Hematopoietic multipotent progenitor cell treated with erythropoietin and hydrocortisone succinate and interleukin-3 and kit ligand, for 17 days (in vitro differentiated cells): ENCODE data around the gene MMP11.
"Not testable (repeated sequence)": the region's sequence is repeated elsewhere in the genome, so short reads cannot be mapped to it uniquely, and the experiment has no call there.

Experiments
- DNase-seq: peaks from one replicate; pipeline ENCODE4 v3.0.0-alpha.2; 2015; ENCODE audit warnings: low spot score

MMP11 gene, protein sequence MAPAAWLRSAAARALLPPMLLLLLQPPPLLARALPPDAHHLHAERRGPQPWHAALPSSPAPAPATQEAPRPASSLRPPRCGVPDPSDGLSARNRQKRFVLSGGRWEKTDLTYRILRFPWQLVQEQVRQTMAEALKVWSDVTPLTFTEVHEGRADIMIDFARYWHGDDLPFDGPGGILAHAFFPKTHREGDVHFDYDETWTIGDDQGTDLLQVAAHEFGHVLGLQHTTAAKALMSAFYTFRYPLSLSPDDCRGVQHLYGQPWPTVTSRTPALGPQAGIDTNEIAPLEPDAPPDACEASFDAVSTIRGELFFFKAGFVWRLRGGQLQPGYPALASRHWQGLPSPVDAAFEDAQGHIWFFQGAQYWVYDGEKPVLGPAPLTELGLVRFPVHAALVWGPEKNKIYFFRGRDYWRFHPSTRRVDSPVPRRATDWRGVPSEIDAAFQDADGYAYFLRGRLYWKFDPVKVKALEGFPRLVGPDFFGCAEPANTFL

DNA sequence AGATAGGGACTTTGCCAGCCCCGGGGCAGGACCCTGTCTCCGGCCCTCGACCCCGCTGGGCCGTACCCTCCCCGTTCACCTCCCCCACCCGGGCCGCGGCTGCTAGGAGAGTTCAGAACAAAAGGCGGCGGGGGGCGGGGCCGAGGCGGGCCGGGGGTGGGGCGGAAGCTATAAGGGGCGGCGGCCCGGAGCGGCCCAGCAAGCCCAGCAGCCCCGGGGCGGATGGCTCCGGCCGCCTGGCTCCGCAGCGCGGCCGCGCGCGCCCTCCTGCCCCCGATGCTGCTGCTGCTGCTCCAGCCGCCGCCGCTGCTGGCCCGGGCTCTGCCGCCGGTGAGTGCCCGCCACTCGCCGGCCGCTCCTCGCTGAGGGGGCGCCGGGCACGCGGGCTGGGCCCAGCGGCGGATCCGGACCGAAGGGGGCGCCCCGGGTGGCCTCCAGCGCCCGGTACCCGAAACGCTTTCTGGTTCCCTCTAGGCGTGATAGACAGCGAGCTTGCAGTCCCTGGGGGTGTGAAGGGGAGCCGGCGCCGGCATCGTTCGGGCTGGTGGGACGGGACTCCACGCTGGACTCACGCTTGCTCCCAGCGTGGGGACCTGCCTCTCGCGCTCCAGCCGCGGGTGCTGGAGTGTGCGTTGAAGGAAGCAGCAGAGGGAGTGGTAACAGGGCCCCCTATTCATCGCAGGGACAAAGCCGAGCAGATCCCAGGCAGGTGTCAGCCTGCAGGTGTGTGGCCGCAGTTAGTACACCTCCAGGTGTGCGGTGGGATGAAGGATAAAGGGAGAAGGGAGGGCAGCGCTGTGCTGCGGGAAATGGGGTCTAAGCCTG, at the start of gene MMP11:
MMP11 (plus strand) TSS at position 201 of the 825 bp plus-strand sequence; CDS start at position 223, 22 bp downstream.
- DNase-seq: no peak

DNA sequence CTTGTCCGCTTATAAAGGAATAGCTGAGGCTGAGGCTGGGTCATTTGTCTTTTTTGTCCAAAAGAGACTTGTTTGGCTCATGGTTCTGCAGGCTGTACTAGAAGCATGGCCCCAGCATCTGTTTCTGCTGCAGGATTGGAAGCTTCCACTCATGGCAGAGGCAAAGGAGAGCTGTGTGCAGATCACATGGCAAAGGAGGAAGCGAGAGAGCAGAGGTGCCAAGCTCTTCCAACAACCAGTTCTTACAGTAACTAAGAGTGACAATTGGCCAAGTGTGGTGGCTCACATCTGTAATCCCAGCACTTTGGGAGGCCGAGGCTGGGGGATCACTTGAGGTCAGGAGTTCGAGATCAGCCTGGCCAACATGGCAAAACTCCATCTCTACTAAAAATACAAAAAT, 44.5 kb upstream of the MMP11 start:
- not testable (repeated sequence) for DNase-seq

DNA sequence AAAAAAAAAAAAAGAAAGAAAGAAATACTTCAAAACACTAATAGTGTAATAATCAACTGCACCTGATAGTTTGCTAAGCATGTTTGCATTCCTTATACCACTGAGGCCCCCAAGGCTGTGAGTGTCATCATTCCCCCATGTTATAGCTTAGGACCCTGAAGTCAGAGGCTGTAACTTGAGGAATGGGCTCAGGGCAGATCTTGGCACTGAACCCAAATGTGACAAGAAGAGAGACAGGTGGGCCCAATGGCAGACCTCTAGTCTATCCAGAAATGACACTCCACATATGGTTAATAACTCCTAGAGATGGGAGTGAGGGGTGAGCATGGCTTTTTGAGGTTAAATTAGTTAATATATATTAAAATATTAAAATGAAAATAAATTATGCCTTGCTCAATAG, 35.0 kb upstream of the MMP11 start:
- DNase-seq: no peak

DNA sequence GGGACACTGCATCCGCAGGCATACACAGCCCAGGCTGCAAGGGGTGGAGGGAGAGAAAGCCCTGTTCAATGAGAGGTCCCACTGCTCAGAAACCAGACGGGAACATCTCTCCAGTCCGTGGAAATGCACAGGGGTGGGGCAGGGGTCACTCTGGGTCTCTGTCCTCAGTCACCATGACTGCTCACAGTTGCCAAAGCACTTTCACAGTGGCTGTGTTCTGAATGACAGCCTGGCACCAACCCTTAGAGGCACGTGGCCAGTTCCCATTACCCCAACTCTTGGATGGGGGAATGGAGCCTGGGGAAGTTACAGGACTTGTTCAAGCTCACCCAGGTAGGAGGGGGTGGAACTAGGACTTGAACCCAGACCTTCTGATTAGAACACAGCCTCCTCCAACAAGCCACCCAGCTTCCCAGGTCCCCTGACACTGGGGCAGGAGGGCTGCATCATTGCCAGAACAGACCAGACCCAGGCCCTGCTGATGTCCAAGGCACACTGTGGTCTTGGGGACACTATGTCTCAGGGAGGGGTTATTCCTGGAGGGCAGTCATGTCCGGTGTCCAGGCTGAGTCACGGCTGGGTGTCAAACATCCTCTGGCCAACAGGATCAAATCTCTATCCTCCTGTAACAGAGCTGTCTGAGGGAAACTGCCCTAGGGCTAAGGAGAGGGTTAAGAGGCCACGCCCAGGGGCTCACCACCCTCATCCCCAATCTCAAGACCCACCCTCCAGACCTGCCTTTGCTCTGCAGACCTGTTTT, 30.0 kb upstream of the MMP11 start:
- no peak for DNase-seq

- no peak for DNase-seq
These were observed 29.3 kb upstream of the MMP11 start for GRCh38 chr22:23743303-23743705.

DNA sequence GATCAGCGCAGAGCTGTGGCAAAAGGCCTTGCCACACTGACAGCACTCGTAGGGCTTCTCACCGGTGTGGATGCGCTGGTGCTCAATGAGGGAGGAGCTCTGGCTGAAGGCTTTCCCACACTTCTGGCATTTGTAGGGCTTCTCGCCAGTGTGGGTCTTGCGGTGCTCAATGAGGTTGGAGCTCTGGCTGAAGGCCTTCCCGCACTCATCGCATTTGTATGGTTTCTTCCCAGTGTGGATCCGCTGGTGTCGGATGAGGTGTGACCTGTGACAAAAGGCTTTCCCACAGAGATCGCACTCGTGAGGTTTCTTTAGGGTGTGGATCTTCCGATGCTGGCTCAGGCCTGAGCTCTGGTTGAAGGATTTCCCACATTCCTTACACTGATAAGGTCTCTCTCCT, 28.6 kb upstream of the MMP11 start:
- no peak for DNase-seq

GRCh38 chr22:23744485-23744884, 28.2 kb upstream of the MMP11 start:
- DNase-seq: no peak

GRCh38 chr22:23745791-23746190, 26.9 kb upstream of the MMP11 start:
- no peak for DNase-seq

- DNase-seq: no peak
These were observed 22.8 kb upstream of the MMP11 start for GRCh38 chr22:23749841-23750301.

DNA sequence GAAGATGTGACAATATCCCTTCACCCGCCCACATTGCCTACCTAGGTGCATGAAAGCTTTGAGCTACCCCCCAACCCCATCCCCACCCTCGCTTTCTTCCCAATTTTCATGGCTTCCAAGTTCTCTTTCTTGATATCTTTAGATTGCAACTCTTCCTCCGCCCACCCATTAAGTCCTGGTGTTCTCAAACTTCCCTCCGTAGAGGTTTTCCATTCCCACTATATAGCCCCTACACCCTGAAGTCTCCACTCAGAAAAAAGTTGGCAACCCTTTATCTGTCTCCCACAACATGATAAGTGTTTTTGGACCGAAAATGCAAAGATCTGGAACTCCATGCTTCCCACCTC, 22.3 kb upstream of the MMP11 start:
- DNase-seq: no peak

DNA sequence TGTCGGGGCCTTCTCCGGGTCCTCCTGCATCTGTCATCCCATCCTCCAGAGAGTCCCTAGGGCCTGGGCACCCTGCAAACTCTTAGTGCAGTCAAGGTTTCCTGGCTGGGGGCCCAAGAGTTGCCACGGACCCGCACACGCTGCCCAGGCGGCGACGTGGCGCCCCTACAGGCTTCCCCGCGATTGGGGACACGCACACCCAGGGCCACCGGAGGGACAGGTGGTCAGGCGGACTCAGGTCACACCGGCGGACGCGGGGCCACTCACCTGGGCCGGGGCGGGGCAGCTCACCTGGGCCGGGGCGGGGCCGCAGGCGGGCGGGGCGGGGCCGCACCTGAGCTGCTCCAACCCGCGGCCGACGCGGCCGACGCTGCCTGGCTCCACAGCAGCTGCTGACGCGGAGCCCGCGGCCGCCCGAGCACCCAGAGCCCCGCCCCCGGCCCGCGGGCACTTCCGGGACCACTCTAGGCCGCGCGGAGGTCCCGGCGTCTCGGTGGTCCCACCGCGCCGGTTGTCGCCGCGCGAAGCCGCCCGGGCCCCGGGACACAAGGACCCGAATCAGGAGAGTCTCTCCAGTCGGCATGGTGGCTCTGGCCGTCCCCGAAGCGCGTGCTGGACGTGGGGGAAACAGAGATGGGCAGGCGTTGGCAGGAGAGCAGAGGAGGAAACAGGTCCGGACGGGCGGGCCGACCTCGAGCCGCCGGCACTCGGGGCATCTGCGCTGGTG, 21.8 kb upstream of the MMP11 start, which contains the start of gene ZNF70:
ZNF70 (minus strand) TSS at position 399 of the 727 bp plus-strand sequence. CDS start 5,972 bp downstream, outside the sequence.
- DNase-seq: peak; percentile 65

DNA sequence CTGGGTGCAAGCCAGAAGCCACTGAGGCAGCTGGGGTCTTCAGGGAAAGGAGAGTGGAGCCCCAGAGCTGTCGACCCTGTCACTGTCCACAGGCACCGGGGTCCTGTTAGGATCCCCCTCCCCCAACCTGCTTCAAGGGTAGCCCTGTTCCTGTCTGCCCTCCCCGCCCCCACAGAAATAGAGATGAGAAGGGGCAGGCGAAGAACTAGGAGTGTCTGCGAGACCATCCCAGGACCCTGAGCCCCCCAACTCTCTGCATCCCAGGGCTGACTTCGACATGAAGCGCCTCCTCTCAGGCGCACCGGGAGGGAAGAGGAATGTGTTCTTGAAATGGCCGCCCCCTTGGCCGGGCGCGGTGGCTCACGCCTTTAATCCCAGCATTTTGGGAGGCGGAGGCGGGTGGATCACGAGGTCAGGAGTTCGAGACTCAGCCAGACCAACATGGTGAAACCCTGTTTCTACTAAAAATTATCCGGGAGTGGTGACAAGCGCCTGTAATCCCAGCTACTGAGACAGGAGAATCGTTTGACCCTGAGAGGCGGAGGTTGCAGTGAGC, 21.1 kb upstream of the MMP11 start:
- DNase-seq: no peak

GRCh38 chr22:23752090-23752691, 20.5 kb upstream of the MMP11 start:
- DNase-seq: no peak

GRCh38 chr22:23752750-23753149, 19.9 kb upstream of the MMP11 start:
- no peak for DNase-seq

GRCh38 chr22:23753385-23753784, 19.3 kb upstream of the MMP11 start:
- no peak for DNase-seq

GRCh38 chr22:23754220-23754919, 18.3 kb upstream of the MMP11 start, which contains the start of gene VPREB3:
Gene VPREB3, minus strand, starts transcription at chr22:23754425. Its CDS starts 62 bp downstream, at chr22:23754363.
- DNase-seq: no peak

DNA sequence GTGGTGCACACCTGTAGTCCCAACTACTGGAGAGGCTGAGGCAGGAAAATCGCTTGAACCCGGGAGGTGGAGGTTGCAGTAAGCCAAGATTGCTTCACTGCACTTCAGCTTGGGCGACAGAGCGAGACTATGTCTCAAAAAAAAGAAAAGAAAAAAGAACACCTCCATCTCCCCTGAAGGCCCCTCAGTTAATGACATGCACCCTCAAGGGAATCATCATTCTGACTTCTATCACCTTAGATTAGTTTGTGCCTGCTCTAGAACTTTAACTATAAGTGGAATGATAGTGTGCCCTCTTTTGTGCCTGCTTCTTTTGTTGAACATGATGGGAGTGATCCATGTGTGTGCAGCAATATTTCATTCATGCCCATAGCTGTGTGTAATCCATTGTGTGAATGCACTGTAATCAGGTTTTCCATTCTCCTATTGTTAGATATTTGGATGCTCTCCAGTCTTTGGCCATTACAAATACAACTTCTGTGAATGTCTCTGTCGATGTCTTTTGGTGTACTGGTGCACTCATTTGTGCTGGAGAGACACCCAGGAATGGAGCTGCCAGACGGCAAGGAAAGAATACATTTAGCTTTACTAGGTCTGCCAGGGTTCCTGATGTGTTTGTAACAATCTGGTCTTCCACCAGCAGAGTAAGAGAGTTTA, 17.5 kb upstream of the MMP11 start:
- no peak for DNase-seq

DNA sequence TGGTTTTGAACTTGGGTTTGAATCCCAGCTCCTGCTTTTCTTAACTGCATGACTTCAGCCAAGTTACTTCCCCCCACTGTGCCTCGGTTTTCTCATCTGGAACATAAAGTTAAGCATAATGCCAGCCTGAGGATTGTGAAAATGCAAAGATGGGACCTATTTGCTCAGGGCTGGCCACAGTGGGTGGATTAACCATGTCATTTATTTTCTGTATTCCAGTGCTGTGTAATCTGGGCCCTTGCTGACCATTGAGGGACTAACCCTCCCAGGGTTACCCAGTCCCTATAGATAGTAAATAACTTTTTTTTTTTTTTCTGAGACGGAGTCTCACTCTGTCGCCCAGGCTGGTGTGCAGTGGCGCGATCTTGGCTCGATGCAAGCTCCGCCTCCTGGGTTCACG, 16.9 kb upstream of the MMP11 start:
- no peak for DNase-seq

GRCh38 chr22:23756891-23757290, 15.8 kb upstream of the MMP11 start:
- DNase-seq: no peak
